CD14-positive monocyte (primary cell): ENCODE measurements around the gene CYP2J2. TPM values are rescaled to one million over a fixed set of nuclear protein-coding genes. Genes with fewer than 3 reads are reported as not detected.
"Not testable (repeated sequence)": the region's sequence is repeated elsewhere in the genome, so short reads cannot be mapped to it uniquely, and the experiment has no call there.

ENCODE experiments used
- DNase-seq, 3 donors: peaks; one replicate each; pipeline ENCODE4 v3.0.0-alpha.2; 2011 to 2022
- H2AFZ ChIP-seq: 2 replicates; pipeline ENCODE4 v1.6.0; 2012; ENCODE audit warnings: mild to moderate bottlenecking, low read depth, low read length, inconsistent platforms; ENCODE audit not compliant: insufficient read depth, poor library complexity, severe bottlenecking
- H3K27ac ChIP-seq, 2 donors: 1 replicate in 1 of 2; 2 replicates in 1 of 2; pipeline ENCODE4 v1.5.1; 2012 to 2013; ENCODE audit warnings: low read length in 2 of 2, control low read depth in 1 of 2, inconsistent platforms in 1 of 2, low read depth in 1 of 2, mild to moderate bottlenecking in 1 of 2
- H3K27me3 ChIP-seq, 2 donors: one replicate each; pipeline versions ENCODE4 v1.6.0 to v1.6.1; 2011 to 2013; ENCODE audit warnings: low read length in 2 of 2; ENCODE audit not compliant: control insufficient read depth in 2 of 2, insufficient read depth in 2 of 2
- H3K36me3 ChIP-seq, 2 donors: replicated peaks in 1 of 2; 1 replicate in 1 of 2; 2 replicates in 1 of 2; pipeline versions ENCODE4 v1.5.1 to v1.6.1; 2012 to 2013; ENCODE audit warnings: low read length in 2 of 2, control low read depth in 1 of 2, inconsistent platforms in 1 of 2, mild to moderate bottlenecking in 1 of 2; ENCODE audit not compliant: insufficient read depth in 2 of 2, control insufficient read depth in 1 of 2
- H3K4me1 ChIP-seq, 2 donors: 1 replicate in 1 of 2; 2 replicates in 1 of 2; pipeline versions ENCODE4 v1.5.1 to v1.6.1; 2012 to 2013; ENCODE audit warnings: low read length in 2 of 2, control low read depth in 1 of 2, inconsistent platforms in 1 of 2, mild to moderate bottlenecking in 1 of 2, moderate library complexity in 1 of 2; ENCODE audit not compliant: insufficient read depth in 2 of 2, control insufficient read depth in 1 of 2
- H3K4me2 ChIP-seq: replicated peaks from 2 replicates; pipeline ENCODE3; 2012; ENCODE audit warnings: low read length, moderate library complexity, mild to moderate bottlenecking; ENCODE audit not compliant: poor library complexity, severe bottlenecking; ENCODE audit errors: extremely low read depth
- H3K4me3 ChIP-seq, 3 experiments: fragments of 200-600 bp in 1 of 3; sonication (generic) in 1 of 3; replicated peaks in 1 of 3; 1 replicate in 2 of 3; 2 replicates in 1 of 3; pipeline ENCODE4 v1.5.1; 2011 to 2013; ENCODE audit warnings: low read length in 3 of 3, mild to moderate bottlenecking in 3 of 3, control low read depth in 2 of 3, low read depth in 2 of 3, inconsistent platforms in 1 of 3, moderate library complexity in 1 of 3
- H3K79me2 ChIP-seq: 2 replicates; pipeline ENCODE4 v1.6.0; 2012; ENCODE audit warnings: mild to moderate bottlenecking, control low read depth, inconsistent platforms, low read length, moderate library complexity; ENCODE audit not compliant: insufficient read depth
- H3K9ac ChIP-seq: 2 replicates; pipeline ENCODE4 v1.6.0; 2017; ENCODE audit warnings: low read length, mild to moderate bottlenecking; ENCODE audit not compliant: insufficient read depth, poor library complexity, severe bottlenecking
- H3K9me3 ChIP-seq, 2 donors: replicated peaks in 1 of 2; 1 replicate in 1 of 2; 2 replicates in 1 of 2; pipeline versions ENCODE4 v1.5.1 to v1.6.1; 2012 to 2013; ENCODE audit warnings: low read length in 2 of 2, control low read depth in 1 of 2; ENCODE audit not compliant: control insufficient read depth in 1 of 2, insufficient read depth in 1 of 2
- H4K20me1 ChIP-seq: 2 replicates; pipeline ENCODE4 v1.6.0; 2012; ENCODE audit warnings: mild to moderate bottlenecking, low read length, control low read depth, moderate library complexity; ENCODE audit not compliant: insufficient read depth
- H3K27ac Mint-ChIP-seq, 7 donors: one replicate each; pipeline ENCODE4 v1.8.0; 2020; ENCODE audit warnings: mild to moderate bottlenecking in 7 of 7, mixed read lengths in 7 of 7, moderate library complexity in 6 of 7, inconsistent platforms in 2 of 7
- H3K27me3 Mint-ChIP-seq, 3 donors: one replicate each; pipeline ENCODE4 v1.8.0; 2021 to 2022; ENCODE audit warnings: low read depth in 3 of 3, mild to moderate bottlenecking in 3 of 3, mixed read lengths in 3 of 3, moderate library complexity in 3 of 3, inconsistent platforms in 1 of 3
- H3K36me3 Mint-ChIP-seq, 2 donors: one replicate each; pipeline ENCODE4 v1.8.0; 2020; ENCODE audit warnings: mixed read lengths in 2 of 2, inconsistent platforms in 1 of 2, mild to moderate bottlenecking in 1 of 2
- H3K4me1 Mint-ChIP-seq: one replicate; pipeline ENCODE4 v1.8.0; 2020; ENCODE audit warnings: mild to moderate bottlenecking, mixed read lengths
- H3K4me3 Mint-ChIP-seq, 2 donors: one replicate each; pipeline ENCODE4 v1.8.0; 2020; ENCODE audit warnings: mild to moderate bottlenecking in 2 of 2, mixed read lengths in 2 of 2, moderate library complexity in 1 of 2
- H3K9me3 Mint-ChIP-seq, 7 donors: one replicate each; pipeline ENCODE4 v1.8.0; 2020 to 2022; ENCODE audit warnings: mixed read lengths in 7 of 7, mild to moderate bottlenecking in 6 of 7, moderate library complexity in 6 of 7, inconsistent platforms in 2 of 7
- WGBS: methylation state at CpG from one replicate; pipeline ENCODE4 v1.1.5; 2013; ENCODE audit warnings: missing lambda C conversion rate; ENCODE audit not compliant: insufficient coverage; 5-methylcytosine and 5-hydroxymethylcytosine counted together
- intact Hi-C, 2 donors: fragments of 100-400 bp; cut with micrococcal nuclease; formaldehyde crosslinking; loops; one replicate each; pipeline versions ENCODE4 v1.15.0 to v1.15.1; 2023
- polyA plus RNA-seq, 3 donors: library from polyadenylated mRNA; depleted of rRNA in 1 of 3; unstranded in 2 of 3; stranded (reverse) in 1 of 3; fragments of 300-500 nt in 2 of 3; fragments of >200 nt in 1 of 3; fragmentation: Illumina TruSeq in 2 of 3; gene quantifications; 1 replicate in 2 of 3; 2 replicates in 1 of 3; pipeline ENCODE4 v1.2.3, GENCODE V29; 2012 to 2021
- TF ChIP-seq, protein P1 (sequence below): fragments of 200-600 bp; IDR thresholded peaks from one replicate; pipeline ENCODE4 v1.8.0; 2022; ENCODE audit warnings: antibody characterized with exemption, mild to moderate bottlenecking

CYP2J2 gene
- polyA plus RNA-seq, 3 donors: not detected

DNA sequence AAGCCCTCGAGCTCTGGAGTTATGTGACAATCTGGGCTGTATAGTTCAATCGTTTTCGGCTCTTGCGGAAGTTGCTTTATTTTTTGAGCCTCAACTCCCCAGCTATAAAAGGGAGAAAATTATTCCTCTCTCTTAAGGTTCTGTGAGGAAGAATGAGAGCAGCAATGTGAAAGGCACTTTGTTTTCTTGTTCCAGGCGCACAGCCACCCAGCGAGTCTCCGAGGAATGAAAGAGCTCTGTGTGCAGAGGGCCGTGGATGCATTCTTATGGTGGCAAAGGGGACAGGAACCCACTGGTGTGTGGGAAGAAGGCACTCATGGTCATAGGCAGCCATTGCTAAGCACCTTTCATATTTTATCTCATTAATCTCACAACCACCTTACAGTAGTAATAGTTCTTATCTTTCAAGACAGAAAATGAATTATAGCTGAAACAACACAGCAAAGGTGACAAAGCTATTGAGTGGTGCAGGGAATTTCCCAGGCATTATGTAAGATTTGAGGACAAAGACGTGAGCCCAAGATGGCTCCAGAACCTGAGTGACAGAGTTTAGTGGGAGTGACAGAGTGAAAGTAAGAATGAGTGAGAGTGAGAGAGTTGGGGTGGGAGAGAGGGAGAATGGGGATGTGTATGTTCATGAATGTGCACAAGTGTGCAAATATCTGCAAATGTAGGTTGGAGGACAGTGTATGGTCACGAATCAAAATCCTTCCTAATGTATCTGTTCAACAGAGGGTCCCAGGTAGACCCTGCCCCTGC, 9.4 kb downstream of the CYP2J2 start:
- Histone ChIP-seq H3K9me3 (no peaks in the 10 kb centered on the region), H3K4me1 (no peaks in the 10 kb centered on the region), H3K9ac (no peak overlapping the region), H3K36me3 (no peaks in the 10 kb centered on the region), H3K79me2 (no peaks in the 10 kb centered on the region), H3K4me2 (no peak overlapping the region), H3K4me3 (no peak overlapping the region), H2AFZ (no peak overlapping the region), H3K27me3 (no peaks in the 10 kb centered on the region), H4K20me1 (no peaks in the 10 kb centered on the region), H3K27ac (no peak overlapping the region)
- Mint-ChIP-seq H3K36me3 (no peaks in the 10 kb centered on the region), H3K27ac (no peak overlapping the region), H3K9me3 (peaks cover 0 to 3% (median 0%) of the 10 kb centered on the region in 7 donors), H3K4me1 (no peaks in the 10 kb centered on the region), H3K27me3 (peaks cover 2 to 4% (median 2%) of the 10 kb centered on the region in 3 donors), H3K4me3 (no peak overlapping the region)
- TF ChIP-seq, protein P1, sequence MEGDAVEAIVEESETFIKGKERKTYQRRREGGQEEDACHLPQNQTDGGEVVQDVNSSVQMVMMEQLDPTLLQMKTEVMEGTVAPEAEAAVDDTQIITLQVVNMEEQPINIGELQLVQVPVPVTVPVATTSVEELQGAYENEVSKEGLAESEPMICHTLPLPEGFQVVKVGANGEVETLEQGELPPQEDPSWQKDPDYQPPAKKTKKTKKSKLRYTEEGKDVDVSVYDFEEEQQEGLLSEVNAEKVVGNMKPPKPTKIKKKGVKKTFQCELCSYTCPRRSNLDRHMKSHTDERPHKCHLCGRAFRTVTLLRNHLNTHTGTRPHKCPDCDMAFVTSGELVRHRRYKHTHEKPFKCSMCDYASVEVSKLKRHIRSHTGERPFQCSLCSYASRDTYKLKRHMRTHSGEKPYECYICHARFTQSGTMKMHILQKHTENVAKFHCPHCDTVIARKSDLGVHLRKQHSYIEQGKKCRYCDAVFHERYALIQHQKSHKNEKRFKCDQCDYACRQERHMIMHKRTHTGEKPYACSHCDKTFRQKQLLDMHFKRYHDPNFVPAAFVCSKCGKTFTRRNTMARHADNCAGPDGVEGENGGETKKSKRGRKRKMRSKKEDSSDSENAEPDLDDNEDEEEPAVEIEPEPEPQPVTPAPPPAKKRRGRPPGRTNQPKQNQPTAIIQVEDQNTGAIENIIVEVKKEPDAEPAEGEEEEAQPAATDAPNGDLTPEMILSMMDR: no peak
- DNase-seq: no peak
- 95% methylated on average over 2 of the region's 10 CpGs for WGBS
- intact Hi-C loops: no loop called here

DNA sequence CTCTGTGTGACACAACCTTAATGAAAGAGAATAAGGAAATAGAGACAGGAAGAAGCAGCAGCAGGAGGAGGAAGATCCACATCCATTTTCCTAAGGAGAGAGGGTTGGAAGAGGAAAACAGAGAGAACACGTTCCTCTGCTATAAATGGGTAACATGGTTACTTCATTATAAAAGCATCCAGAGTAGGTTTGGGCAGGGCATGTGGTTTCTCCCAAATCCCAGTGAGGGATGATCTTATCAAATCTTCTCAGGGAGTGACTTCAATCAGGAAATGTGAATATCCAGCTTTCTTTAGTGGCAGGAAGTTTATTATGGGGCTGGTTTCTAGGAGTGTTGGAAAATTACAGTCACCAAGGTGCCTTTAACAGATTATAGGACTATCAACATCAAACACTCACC, 11.1 kb downstream of the CYP2J2 start:
- no CpG with 5 or more reads among the region's 1 CpG for WGBS

DNA sequence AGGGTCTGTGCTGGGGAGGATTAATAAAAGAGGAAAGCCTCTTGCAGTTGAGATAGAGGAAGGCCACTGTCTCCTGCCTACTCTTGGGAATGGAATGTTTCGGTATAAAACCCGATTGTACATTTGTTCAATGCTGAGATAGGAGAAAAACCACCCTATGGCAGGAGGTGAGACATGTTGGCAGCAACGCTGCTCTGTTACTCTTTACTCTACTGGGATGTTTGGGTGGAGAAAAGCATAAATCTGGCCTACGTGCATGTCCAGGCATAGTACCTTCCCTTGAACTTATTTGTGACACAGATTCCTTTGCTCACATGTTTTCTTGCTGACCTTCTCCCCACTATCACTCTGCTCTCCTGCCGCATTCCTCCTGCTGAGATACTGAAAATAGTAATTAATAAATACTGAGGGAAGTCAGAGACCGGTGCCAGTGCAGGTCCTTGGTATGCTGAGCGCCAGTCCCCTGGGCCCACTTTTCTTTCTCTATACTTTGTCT, 11.7 kb downstream of the CYP2J2 start:
- no CpG with 5 or more reads among the region's 7 CpGs for WGBS
- H3K27ac Mint-ChIP-seq, H3K4me1 Mint-ChIP-seq, H3K9ac ChIP-seq, H3K9me3 ChIP-seq, H3K27me3 ChIP-seq, H3K4me1 ChIP-seq, H3K79me2 ChIP-seq, H4K20me1 ChIP-seq, H2AFZ ChIP-seq, H3K4me3 ChIP-seq, H3K36me3 ChIP-seq, intact Hi-C loops, DNase-seq, H3K4me2 ChIP-seq, H3K27me3 Mint-ChIP-seq, H3K4me3 Mint-ChIP-seq, H3K36me3 Mint-ChIP-seq, H3K9me3 Mint-ChIP-seq, H3K27ac ChIP-seq: not testable (repeated sequence)

More for the DNA sequence above, 11.1 kb downstream of the CYP2J2 start:
- no peaks in the 10 kb centered on the region for H4K20me1 ChIP-seq
- DNase-seq: no peak
- Mint-ChIP-seq H3K36me3 (no peaks in the 10 kb centered on the region), H3K27ac (no peak overlapping the region), H3K9me3 (no peaks in the 10 kb centered on the region), H3K4me3 (no peak overlapping the region), H3K4me1 (no peaks in the 10 kb centered on the region), H3K27me3 (peaks cover 2 to 4% (median 2%) of the 10 kb centered on the region in 3 donors)
- H3K4me1 ChIP-seq: no peaks in the 10 kb centered on the region
- H3K9ac ChIP-seq: no peak overlapping the region
- H3K4me2 ChIP-seq: no peak overlapping the region
- TF ChIP-seq, protein P1: no peak
- H3K27ac ChIP-seq: no peak overlapping the region
- intact Hi-C loops: no loop called here
- no peaks in the 10 kb centered on the region for H3K9me3 ChIP-seq
- H3K79me2 ChIP-seq: no peaks in the 10 kb centered on the region
- no peak overlapping the region for H3K4me3 ChIP-seq
- no peaks in the 10 kb centered on the region for H3K36me3 ChIP-seq
- no peaks in the 10 kb centered on the region for H3K27me3 ChIP-seq
- H2AFZ ChIP-seq: no peak overlapping the region
